GM12891 (cell line): Measurements from ENCODE around the gene TSPAN18.

Experiments used
- POLR2A ChIP-seq: IDR thresholded peaks from 2 replicates; pipeline ENCODE4 v1.6.1; 2011; ENCODE audit warnings: low read depth, low read length, control low read depth
- POLR2AphosphoS5 ChIP-seq: IDR thresholded peaks from 2 replicates; pipeline ENCODE4 v1.6.1; 2011; ENCODE audit warnings: low read depth, low read length, control low read depth
- SPI1 ChIP-seq: IDR thresholded peaks from 2 replicates; pipeline ENCODE4 v1.6.1; 2011; ENCODE audit warnings: low read depth, low read length, control low read depth
- TAF1 ChIP-seq: IDR thresholded peaks from 2 replicates; pipeline ENCODE4 v1.6.1; 2011; ENCODE audit warnings: low read depth, low read length, control low read depth

GRCh38 chr11:44795803-44796535 lies 69.2 kb downstream of the TSPAN18 start:
- TF ChIP-seq POLR2AphosphoS5 = no peak
- TF ChIP-seq TAF1 = no peak
- TF ChIP-seq SPI1 = no peak
- no peak for TF ChIP-seq POLR2A
